ENCODE data around the gene USP22. TPM values are rescaled to one million over a fixed set of nuclear protein-coding genes. Genes with fewer than 3 reads are reported as not detected.
A peak's percentile ranks its signal among the peaks of the same experiment; 100 is the strongest.
"Not testable (repeated sequence)": the region's sequence is repeated elsewhere in the genome, so short reads cannot be mapped to it uniquely, and the experiment has no call there.

USP22 gene
- 139 TPM for total RNA-seq
- long read RNA-seq, full-length matches to known transcripts = 109 of 188 reads
- long read RNA-seq, partial matches to known transcripts = 13 of 188 reads
- long read RNA-seq, other reads (novel, unspliced or antisense) = 66 of 188 reads

DNA sequence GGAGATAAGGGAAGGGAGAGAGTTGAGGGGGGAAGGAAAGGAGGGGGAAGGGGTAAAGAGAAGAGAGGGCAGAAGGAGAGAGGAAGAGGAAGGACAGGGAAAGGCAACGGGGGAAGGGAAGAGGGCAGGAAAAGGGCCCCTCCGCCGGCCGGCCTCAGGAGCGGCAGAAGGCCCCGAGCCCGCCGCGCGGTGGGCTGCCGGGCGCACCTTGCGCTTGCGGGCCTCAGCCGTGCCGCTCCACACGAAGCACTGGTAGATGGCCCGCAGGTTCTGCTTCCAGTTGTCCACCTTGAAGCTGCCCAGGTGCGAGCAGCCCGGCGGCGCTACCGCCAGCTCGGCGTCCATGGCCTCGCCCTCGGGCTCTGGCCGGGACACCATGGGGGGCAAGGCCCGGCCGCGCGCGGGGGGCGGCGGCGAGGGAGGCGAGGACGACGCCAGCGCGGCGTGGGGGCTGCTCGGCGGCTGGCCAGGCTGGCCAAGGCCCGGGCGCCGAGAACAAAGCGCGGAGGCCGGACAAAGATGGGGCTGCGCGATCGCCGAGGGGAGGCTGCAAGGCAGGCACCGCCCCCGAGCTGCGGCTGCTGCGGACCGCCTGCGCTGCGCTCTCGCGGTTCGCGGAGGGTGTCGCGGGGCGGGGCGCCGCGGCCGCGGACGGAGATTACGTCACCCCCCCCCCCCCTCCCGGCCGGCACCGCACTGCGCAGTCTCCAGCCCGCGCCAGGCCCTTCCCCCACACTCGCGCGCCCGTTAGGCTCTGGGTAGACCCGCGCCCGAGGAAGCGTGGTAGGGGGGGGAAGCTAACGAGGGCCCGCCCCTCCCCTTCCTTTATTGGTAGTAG lies at the start of gene USP22:
USP22 (minus strand) TSS at position 554 of the 838 bp plus-strand sequence; CDS start at position 378, 176 bp downstream.
- ATAC-seq (ENCODE audit: poor library complexity) = peak; percentile 69
- DNase-seq = no peak
- intact Hi-C loops (cut with DNase I) = loop anchor here (10.0 kb wide), 1 partner anchor 242 kb away; the partner anchor contains the start of gene MAP2K3

DNA sequence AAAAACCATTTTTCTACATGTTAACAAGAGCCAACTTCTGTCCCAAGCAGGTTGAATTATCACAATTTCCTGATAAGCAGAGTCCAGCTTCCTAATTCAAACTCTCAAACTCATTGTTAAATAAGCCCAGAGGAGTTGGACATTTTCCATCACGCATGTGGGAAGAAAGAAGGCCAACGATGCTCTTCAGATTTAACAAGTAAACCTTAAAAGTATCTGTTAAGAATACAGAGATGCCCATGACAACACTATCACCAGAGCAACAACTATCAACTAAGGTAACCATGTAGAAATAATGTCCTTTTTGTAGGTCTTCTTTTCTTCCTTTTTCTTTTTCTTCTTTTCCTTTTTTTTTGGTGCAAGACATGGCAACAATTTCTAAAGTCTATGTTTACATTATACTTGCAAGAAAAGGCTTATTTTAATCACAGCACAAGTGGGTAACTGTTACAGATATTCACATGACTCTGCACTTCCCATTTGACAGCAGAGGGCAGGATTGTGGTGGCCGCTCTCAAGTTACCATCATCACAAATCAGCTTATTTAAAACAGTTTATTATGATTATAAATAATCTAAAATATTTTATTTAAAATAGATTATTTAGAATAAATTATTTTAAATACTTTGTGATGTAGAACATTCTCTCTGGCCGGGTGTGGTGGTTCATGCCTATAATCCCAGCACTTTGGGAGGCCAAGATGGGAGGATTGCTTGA lies 48.2 kb upstream of the USP22 start:
- intact Hi-C loops (cut with DNase I) = no loop called here
- ATAC-seq (ENCODE audit: poor library complexity) (no peak), DNase-seq (no peak)

DNA sequence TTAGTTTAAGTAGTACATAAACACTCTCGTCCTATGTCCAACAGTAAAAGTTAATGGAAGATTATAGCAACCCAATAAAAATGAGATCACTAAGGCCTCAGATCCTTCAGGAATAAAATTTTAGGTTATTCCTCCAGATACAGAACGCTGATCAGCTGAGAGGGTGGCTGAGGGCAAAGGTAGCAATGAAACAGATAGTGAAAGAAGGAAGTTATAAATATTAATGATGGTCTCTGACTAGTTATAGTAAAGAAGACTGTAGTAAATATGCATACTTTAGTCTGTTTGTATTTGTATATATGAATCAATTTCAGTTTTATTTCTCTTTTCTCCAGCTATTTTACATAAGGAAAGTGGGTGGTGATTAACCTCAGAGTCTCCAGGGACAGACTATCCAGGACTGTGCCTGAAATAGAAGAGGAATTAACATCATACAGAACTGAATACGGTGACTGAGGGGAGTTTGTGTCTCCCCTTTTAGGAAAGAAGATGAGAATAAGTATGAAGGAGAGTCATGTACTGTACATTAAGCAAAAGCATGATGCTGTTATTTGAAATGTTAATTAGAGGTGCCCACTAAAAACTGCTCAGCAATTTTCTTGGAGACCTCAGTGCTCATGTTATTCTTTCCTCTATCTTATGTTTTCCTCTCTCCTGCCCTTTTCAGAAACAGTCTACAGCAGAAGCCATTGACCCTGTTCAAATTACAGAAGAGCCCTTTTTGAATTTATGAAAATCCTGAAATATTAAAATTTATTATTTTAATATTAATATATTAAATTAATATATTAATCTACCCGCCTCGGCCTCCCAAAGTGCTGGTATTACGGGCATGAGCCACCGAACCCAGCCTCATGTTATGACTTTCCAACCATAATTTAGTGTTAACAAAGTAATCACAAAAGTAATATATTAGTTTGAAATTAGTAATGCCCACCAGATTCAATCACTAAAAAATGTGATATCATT lies 47.4 kb upstream of the USP22 start:
- DNase-seq (no peak), ATAC-seq (ENCODE audit: poor library complexity) (no peak)
- intact Hi-C loops (cut with DNase I) = no loop called here

DNA sequence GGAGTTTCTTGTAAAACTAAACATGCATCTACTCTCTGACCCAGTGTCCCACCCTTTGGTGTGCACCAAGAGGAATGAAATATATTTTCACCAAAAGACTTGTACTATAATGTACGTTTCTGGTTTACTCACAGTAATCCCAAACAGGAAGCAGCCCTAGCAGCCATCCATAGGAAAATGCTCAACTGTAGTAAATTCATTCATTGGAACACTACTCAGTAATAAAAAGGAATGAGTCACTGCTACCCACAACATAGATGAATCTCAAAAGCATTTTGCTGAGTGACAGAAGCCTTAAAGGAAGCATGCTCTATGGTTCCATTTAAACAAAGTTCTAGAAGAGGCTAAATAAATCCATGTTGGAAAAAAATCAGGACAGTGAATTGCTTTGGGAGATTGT lies 46.3 kb upstream of the USP22 start:
- no peak for ATAC-seq (ENCODE audit: poor library complexity)
- intact Hi-C loops (cut with DNase I) = no loop called here
- DNase-seq = no peak

DNA sequence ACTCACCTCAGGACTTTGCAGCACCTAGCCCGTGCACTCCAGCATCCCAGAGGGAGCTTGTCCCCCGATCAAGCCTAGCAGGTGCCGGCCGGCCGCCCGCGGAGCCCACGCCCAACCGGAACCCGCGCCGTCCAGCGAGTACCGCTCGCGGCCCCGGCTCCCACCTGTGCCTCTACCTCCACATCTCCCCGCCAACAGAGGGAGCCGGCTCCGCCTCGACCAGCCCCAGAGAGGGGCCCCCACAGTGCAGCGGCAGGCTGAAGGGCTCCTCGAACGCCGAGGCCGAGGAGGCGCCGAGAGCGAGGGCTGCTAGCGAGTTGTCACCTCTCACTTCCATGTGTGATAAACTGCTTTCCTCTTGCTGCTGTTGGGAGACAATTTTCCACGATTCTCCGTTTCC lies 42.9 kb upstream of the USP22 start:
- ATAC-seq (ENCODE audit: poor library complexity) (no peak), DNase-seq (no peak)
- intact Hi-C loops (cut with DNase I) = no loop called here

DNA sequence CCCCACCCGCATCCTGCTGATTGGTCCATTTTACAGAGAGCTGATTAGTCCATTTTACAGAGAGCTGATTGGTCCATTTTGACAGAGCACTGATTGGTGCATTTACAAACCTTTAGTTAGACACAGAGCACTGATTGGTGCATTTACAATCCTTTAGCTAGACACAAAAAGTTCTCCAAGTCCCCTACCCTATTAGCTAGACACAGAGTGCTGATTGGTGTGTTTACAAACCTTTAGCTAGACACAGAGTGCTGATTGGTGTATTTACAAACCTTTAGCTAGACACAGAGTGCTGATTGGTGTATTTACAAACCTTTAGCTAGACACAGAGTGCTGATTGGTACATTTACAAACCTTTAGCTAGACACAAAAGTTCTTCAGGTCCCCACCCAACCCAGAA lies 42.5 kb upstream of the USP22 start:
- intact Hi-C loops (cut with DNase I); DNase-seq; ATAC-seq (ENCODE audit: poor library complexity): not testable (repeated sequence)

DNA sequence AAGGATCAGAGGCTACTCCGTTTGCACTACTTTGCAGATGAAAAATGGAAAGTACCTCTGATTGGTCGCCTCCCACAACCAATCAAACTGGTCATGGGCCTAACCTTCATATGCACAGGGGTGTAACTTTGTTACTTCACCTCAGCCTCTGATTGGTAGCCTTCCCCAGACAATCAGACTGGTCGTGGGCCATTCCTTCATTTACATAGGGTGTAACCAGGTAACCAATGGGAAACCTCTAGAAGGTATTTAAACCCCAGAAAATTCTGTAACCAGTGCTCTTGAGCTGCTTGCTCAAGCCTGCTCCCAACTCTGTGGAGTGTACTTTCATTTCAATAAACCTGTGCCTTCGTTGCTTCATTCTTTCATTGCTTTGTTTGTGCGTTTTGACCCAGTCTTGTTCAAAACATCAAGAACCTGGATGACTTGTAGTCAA lies 39.2 kb upstream of the USP22 start:
- intact Hi-C loops (cut with DNase I) = no loop called here
- no peak for DNase-seq
- no peak for ATAC-seq (ENCODE audit: poor library complexity)

DNA sequence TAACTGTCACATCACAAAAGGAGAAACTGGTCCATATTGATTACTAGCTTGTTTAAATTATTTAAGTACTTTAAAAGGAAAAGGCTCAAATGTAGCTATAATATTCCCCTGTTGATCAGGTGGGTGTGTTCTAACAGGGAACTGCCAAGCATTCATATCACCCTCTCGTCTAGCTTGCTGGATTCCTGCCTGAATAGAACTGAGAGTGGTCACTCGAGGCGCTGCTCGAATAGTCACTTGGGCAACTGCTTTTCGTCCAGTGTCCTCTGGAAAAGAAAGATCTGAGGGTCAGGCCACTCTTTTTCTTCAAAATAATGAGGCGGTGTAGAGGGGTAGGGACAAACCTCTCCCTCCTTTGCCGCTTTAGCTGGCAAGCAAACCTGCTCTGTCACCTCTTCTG lies 36.4 kb upstream of the USP22 start:
- intact Hi-C loops (cut with DNase I) = no loop called here
- ATAC-seq (ENCODE audit: poor library complexity) (no peak), DNase-seq (no peak)

DNA sequence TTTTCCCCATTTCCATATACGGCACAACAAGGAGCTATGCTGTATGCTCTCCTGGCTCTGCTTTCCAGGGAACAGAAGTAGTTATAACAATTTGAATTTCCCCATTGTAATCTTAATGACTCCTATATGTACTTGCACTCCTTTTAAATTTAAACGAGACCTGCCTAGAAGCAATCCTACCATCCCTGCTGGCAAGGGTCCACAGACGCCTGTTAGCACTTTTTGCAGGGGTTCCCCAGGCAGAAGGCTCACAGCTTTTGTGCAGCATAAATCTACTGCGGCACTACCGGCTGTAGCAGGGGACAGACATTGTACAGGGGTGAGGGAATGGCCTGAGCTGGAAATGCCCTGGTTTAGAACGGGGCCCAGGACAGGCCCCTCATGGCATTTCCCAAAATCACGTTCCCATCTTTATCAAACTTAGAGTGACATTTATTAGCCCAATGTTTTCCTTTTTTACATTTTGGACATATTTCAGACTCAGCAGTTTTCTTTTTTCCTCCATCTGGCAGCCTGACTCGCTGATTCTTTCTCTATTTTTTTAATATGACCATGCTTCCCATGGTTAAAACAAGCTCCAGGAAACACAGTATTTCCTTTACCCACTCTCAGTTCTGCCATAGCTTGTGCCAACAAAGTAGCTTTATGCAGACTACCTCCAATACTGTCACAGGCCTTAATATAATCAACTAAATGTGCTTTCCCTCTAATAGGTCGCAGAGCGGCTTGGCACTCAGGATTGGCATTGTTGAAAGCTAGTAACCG lies 35.4 kb upstream of the USP22 start:
- intact Hi-C loops (cut with DNase I) = no loop called here
- ATAC-seq (ENCODE audit: poor library complexity) (no peak), DNase-seq (no peak)

DNA sequence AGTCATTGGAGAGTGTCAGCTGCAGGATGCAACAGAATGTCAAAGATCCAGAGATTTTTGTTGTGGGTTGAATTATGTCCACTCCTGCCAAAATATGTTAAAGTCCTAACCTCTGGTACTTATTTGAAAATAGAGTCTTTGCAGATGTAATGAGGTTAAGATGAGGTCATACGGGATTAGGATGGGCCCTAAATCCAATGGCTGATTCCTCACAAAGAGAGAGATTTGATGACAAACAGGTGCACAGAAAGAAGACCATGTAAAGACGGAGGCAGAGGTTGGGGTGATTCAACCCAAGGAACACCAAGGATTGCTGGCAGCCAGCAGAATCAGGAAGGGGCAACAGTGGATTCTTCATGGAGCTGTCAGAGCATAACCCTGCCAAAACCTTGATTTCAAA lies 34.5 kb upstream of the USP22 start:
- ATAC-seq (ENCODE audit: poor library complexity) = no peak
- intact Hi-C loops (cut with DNase I) = no loop called here
- no peak for DNase-seq

DNA sequence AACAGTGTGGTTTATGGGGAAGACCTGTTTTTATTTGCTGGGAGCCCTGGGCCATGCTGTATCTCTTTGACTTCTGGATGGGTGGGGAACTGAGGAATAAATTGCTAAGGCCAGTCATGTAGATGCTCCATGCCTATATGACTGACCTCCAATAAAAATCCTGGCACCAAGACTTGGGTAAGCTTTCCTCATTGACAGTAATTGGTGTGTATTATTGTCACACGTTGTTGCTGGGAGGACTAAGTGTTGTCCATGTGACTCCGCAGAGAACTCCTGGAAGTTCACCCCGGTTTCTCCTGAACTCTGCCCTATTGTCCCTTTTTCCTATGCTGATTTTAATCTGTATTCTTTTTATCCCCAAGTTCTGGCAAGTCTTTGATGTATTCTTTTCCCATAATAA lies 33.4 kb upstream of the USP22 start:
- ATAC-seq (ENCODE audit: poor library complexity) = no peak
- intact Hi-C loops (cut with DNase I) = no loop called here
- no peak for DNase-seq

DNA sequence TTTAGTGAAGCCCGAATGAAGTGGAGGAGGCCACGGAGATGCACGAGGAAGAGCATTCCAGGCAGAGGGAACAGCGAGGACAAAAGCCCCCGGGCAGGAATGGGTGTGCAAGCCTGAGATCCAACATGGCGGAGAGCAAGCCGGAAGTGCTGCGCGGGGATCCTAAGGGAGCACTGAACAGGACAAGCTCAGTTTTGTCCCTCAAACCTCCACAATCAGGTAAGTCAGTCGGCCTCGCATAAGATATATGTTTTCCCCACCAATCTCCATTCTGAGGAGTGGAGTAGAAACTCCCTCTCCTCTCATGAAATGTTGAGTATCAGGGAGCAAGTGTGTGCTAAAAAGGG lies 32.9 kb upstream of the USP22 start:
- intact Hi-C loops (cut with DNase I) = no loop called here

DNA sequence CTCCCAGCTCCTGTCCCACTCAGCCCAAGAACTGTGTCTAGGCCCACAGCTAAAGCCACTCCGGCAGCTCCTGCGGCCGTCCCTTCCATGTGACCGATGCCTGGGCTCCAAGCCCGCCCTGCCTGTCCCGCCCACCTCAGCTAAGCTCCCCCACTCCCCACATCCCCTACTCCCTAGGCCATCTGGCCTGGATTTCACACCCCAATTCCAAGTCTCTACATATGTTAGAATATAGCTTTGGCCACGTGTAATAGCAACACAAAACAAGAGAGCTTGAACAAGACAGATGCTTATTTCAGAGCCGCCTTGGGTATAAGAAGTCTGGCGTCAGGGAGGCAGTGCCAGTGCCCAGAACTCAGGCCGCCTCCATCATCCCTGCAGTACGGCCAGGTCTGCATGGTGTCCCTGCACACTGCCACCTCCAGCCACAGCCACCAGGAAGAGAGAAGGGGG lies 30.0 kb upstream of the USP22 start:
- intact Hi-C loops (cut with DNase I) = no loop called here
- ATAC-seq (ENCODE audit: poor library complexity) (no peak), DNase-seq (no peak)

More for the DNA sequence above, 32.9 kb upstream of the USP22 start:
- DNase-seq (no peak), ATAC-seq (ENCODE audit: poor library complexity) (peak; percentile 36)

DNA sequence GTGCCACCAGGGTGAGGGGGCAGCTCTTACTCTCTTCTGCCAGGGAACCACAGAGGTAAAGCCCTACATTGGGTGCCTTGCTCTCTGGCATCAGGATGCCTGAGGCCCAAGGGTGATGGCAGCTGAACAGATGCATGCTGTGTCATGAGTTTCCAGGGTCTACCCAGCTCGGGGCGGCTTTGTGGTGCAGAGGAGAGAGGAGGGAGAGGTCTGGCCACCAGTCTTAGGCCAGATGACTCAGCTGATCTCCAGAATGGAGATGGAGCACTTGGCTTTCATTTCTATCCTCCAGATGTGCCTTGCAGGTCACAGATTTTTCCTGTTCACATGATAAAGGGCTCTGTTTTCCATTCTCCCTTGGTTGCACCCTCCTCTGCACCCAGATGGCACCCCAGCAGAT lies 23.6 kb upstream of the USP22 start:
- intact Hi-C loops (cut with DNase I) = no loop called here
- DNase-seq (no peak), ATAC-seq (ENCODE audit: poor library complexity) (no peak)

DNA sequence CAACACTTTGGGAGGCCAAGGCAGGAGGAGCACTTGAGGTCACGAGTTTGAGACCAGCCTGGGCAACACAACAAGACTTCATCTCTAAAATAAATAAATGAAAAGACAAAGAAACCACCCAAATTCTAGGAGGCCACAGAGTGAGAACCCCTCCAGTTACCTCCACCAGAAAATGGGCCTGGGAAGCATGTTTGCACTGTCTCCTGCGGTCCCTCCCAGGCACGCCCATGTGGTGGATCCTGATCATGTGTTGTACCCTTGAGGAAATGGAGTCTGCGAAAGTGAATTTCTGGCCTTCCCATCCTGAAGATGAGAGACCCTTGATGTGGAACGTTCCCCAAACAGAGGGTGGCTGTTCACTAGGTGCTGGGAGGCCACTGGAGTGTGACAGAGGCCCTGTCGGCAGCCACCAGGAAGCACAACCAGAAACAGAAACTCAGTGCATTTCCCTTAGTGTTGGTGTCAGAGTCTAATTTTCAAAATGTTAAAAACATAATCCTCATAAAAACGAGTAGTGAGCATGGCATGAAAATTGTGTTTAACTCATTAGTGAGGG lies 19.2 kb upstream of the USP22 start:
- intact Hi-C loops (cut with DNase I) = no loop called here
- ATAC-seq (ENCODE audit: poor library complexity) (no peak), DNase-seq (no peak)

DNA sequence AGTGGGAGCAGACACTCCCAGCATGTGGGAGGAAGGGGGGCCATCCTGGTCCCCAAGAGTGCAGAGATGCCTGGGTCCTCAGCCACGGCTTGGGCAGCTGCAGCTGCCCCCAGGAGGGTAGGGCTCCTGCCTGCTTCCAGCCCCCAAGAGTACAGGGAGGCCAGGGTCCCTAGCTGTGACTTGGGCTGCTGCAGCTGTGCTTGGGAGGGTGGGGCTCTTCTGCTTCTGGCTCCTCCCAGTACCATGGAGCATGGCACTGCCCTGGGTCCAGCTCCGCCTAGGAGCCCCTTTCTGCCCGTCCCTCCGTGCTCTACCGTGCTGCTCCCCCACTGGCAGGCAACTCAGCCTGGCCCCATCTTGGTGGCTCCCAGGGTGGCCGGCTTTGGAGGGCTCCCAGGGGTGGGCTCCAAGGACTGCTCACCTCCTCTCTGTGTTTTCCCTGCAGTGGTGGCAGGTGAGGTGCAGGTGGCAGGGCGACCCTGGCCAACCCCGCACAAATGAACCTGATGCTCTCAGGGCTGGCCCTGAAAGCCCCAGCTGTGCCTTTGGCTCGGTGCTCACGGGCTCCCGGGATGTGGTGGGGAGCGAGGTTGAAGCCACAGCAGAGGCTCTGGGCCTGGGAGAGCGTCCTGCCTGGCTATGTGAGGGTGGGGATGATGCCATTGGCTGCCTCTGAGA lies 18.5 kb upstream of the USP22 start:
- DNase-seq (no peak), ATAC-seq (ENCODE audit: poor library complexity) (no peak)
- intact Hi-C loops (cut with DNase I) = no loop called here

DNA sequence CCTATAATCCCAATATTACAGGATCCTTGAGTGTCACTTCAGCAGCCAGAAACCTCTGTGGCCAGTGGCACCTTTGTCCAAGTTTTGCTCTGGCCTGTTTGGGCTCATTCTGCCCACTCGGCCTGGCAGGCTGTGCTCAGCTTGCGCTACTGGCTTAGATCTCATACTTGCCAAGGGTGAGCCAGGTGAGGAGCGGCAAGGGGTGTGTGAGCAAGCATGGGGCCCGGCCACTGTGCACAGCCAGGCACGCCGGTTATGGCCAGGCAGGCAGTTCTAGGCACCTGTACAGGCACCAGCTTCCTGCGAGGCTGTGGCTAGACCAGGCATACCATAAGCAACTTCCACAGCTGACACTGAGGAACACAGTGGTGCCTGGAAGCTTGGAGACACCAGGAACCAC lies 16.9 kb upstream of the USP22 start:
- ATAC-seq (ENCODE audit: poor library complexity) (no peak), DNase-seq (no peak)
- intact Hi-C loops (cut with DNase I) = no loop called here

Data from Right ventricle myocardium superior (tissue), 1 donor.